IMR-90 (cell line): ENCODE measurements around the gene TECPR2. TPM values are rescaled to one million over a fixed set of nuclear protein-coding genes. Genes with fewer than 3 reads are reported as not detected.

ENCODE experiments used
- ATAC-seq: fragments of 200-7000 bp; cut with Tn5 transposase; 2 replicates; pipeline ENCODE4 v1.9.1; 2020; ENCODE audit warnings: low read depth, mild to moderate bottlenecking, moderate library complexity
- BruUV-seq: library from RNA; stranded (reverse); fragments of 400-500 nt; replicated peaks from 2 replicates; lab custom pipeline; 2021; lab: Mats Ljungman, UMichigan
- CTCF ChIA-PET: fragments of 300-600 bp; formaldehyde crosslinking; extraction: SDS; loops from one replicate; lab custom pipeline; 2021; ENCODE audit warnings: antibody characterized with exemption; lab: Yijun Ruan, JAX
- POLR2A ChIA-PET: fragments of 300-600 bp; sonication (Branson Sonifier 250); formaldehyde crosslinking; loops from one replicate; lab custom pipeline; 2022; ENCODE audit warnings: antibody characterized with exemption; ENCODE audit not compliant: unreplicated experiment; lab: Charles Lee
- DNase-seq: peaks from one replicate; pipeline ENCODE4 v3.0.0; 2013
- H2AFZ ChIP-seq: replicated peaks from 2 replicates; pipeline ENCODE3; 2013; ENCODE audit warnings: low read length, mild to moderate bottlenecking; ENCODE audit not compliant: poor library complexity
- H2AK5ac ChIP-seq: 2 replicates; pipeline ENCODE4 v1.6.1; 2013; ENCODE audit warnings: low read depth, low read length, inconsistent platforms
- H2AK9ac ChIP-seq: replicated peaks from 2 replicates; pipeline ENCODE3; 2013; ENCODE audit warnings: mild to moderate bottlenecking, low read depth, low read length, moderate library complexity; ENCODE audit not compliant: poor library complexity
- H2BK120ac ChIP-seq: 2 replicates; pipeline ENCODE4 v1.6.1; 2013; ENCODE audit warnings: low read depth, low read length, inconsistent platforms
- H2BK15ac ChIP-seq: 3 replicates; pipeline ENCODE4 v1.6.1; 2013; ENCODE audit warnings: low read depth, low read length, inconsistent platforms
- H2BK20ac ChIP-seq: 2 replicates; pipeline ENCODE4 v1.6.1; 2013; ENCODE audit warnings: low read depth, mild to moderate bottlenecking, inconsistent platforms, low read length, moderate library complexity
- H2BK5ac ChIP-seq: 2 replicates; pipeline ENCODE4 v1.6.1; 2013; ENCODE audit warnings: mild to moderate bottlenecking, low read depth, low read length, inconsistent platforms; ENCODE audit not compliant: poor library complexity, severe bottlenecking
- H3K14ac ChIP-seq: replicated peaks from 2 replicates; pipeline ENCODE4 v1.6.1; 2013; ENCODE audit warnings: low read depth, low read length, inconsistent platforms
- H3K18ac ChIP-seq: 2 replicates; pipeline ENCODE4 v1.6.1; 2013; ENCODE audit warnings: low read depth, low read length, control low read depth
- H3K23ac ChIP-seq: 2 replicates; pipeline ENCODE4 v1.6.1; 2013; ENCODE audit warnings: low read depth, low read length, inconsistent platforms
- H3K27ac ChIP-seq: 2 replicates; pipeline ENCODE4 v1.5.1; 2013; ENCODE audit warnings: mild to moderate bottlenecking, control low read depth, low read length; ENCODE audit not compliant: insufficient read depth
- H3K27me3 ChIP-seq: 2 replicates; pipeline ENCODE4 v1.6.1; 2013; ENCODE audit warnings: low read length; ENCODE audit not compliant: control insufficient read depth, insufficient read depth
- H3K36me3 ChIP-seq: 2 replicates; pipeline ENCODE4 v1.6.1; 2013; ENCODE audit warnings: low read length, mixed read lengths; ENCODE audit not compliant: control insufficient read depth, insufficient read depth
- H3K4ac ChIP-seq: 2 replicates; pipeline ENCODE4 v1.6.1; 2013; ENCODE audit warnings: low read depth, low read length, inconsistent platforms
- H3K4me1 ChIP-seq: 2 replicates; pipeline ENCODE4 v1.6.1; 2013; ENCODE audit warnings: low read length, mixed read lengths; ENCODE audit not compliant: control insufficient read depth, insufficient read depth
- H3K4me2 ChIP-seq: 2 replicates; pipeline ENCODE4 v1.6.1; 2013; ENCODE audit warnings: low read depth, mild to moderate bottlenecking, control low read depth, low read length, moderate library complexity
- H3K4me3 ChIP-seq: 2 replicates; pipeline ENCODE4 v1.5.1; 2013; ENCODE audit warnings: low read depth, mild to moderate bottlenecking, control low read depth, low read length, moderate library complexity; ENCODE audit not compliant: insufficient read depth
- H3K56ac ChIP-seq: 2 replicates; pipeline ENCODE4 v1.6.1; 2013; ENCODE audit warnings: low read length, inconsistent platforms; ENCODE audit not compliant: insufficient read depth; ENCODE audit errors: extremely low read depth
- H3K79me1 ChIP-seq, 2 experiments: 2 replicates each; pipeline ENCODE4 v1.6.1; 2013; ENCODE audit warnings: low read length in 2 of 2, inconsistent platforms in 1 of 2, low read depth in 1 of 2
- H3K9ac ChIP-seq: 2 replicates; pipeline ENCODE4 v1.6.1; 2013; ENCODE audit warnings: low read depth, low read length, control low read depth
- H3K9me1 ChIP-seq: 2 replicates; pipeline ENCODE4 v1.6.1; 2013; ENCODE audit warnings: low read length, inconsistent platforms; ENCODE audit not compliant: insufficient read depth
- H3K9me3 ChIP-seq: 2 replicates; pipeline ENCODE4 v1.6.1; 2013; ENCODE audit warnings: low read length; ENCODE audit not compliant: control insufficient read depth, insufficient read depth
- H4K20me1 ChIP-seq: 2 replicates; pipeline ENCODE4 v1.6.1; 2013; ENCODE audit warnings: low read length, inconsistent platforms; ENCODE audit not compliant: insufficient read depth
- H4K5ac ChIP-seq: 2 replicates; pipeline ENCODE4 v1.6.1; 2013; ENCODE audit warnings: mild to moderate bottlenecking, low read depth, low read length, control low read depth
- H4K8ac ChIP-seq, 2 experiments: 2 replicates each; pipeline ENCODE4 v1.6.1; 2013; ENCODE audit warnings: low read depth in 2 of 2, low read length in 2 of 2, control low read depth in 1 of 2, inconsistent platforms in 1 of 2
- H4K91ac ChIP-seq: 2 replicates; pipeline ENCODE4 v1.6.1; 2013; ENCODE audit warnings: low read depth, low read length, inconsistent platforms; ENCODE audit not compliant: insufficient read depth
- CHD1 ChIP-seq: IDR thresholded peaks from 2 replicates; pipeline ENCODE4 v1.6.1; 2012; ENCODE audit warnings: low read depth, low read length, improper control_type of control experiment
- WGBS, 2 experiments: methylation state at CpG; one replicate each; pipeline versions ENCODE4 v1.1.5 to v1.1.7; 2013; ENCODE audit warnings: missing lambda C conversion rate in 2 of 2; ENCODE audit not compliant: insufficient read length in 1 of 2; ENCODE audit errors: extremely low coverage in 2 of 2; 5-methylcytosine and 5-hydroxymethylcytosine counted together
- dilution Hi-C: fragments of 300-500 bp; cut with HindIII; formaldehyde crosslinking; loops from one replicate; pipeline ENCODE4 v1.14.3; 2018; ENCODE audit warnings: low sequenced_read_pairs; ENCODE audit not compliant: unreplicated experiment
- in situ Hi-C: fragments of 300-500 bp; cut with MboI; formaldehyde crosslinking; loops from 3 replicates; pipeline ENCODE4 v1.14.3; 2019; ENCODE audit warnings: low sequenced_read_pairs, inconsistent platforms, mixed read lengths
- intact Hi-C: fragments of 100-400 bp; cut with micrococcal nuclease; formaldehyde crosslinking; loops from 2 replicates; pipeline ENCODE4 v1.10.0; 2022
- polyA plus RNA-seq, 3 experiments: library from polyadenylated mRNA; depleted of rRNA; stranded (reverse); fragments of >200 nt; gene quantifications; 2 replicates each; pipeline ENCODE4 v1.2.3, GENCODE V29; 2012; ENCODE audit warnings: low replicate concordance in 1 of 3
- total RNA-seq: library from RNA; depleted of rRNA; stranded (reverse); fragments of >200 nt; gene quantifications from 2 replicates; pipeline ENCODE4 v1.2.3, GENCODE V29; 2012

The TECPR2 gene
- total and polyA plus RNA-seq, 2 of the 4 experiments (the other 2 are of a cell fraction), result 9.5 to 11.7 TPM

- Histone ChIP-seq H4K91ac (no peak overlapping the region), H3K14ac (no peak overlapping the region), H3K23ac (no peak overlapping the region), H3K4me2 (no peak overlapping the region), H3K9ac (no peak overlapping the region), H3K9me3 (no peaks in the 10 kb centered on the region), H4K5ac (no peak overlapping the region), H2BK15ac (no peak overlapping the region), H3K79me1 (peaks cover 4 to 6% of the 10 kb centered on the region in 2 experiments; a peak in 3 of 4 replicates), H3K27me3 (no peaks in the 10 kb centered on the region), H3K27ac (no peak overlapping the region), H3K4ac (no peak overlapping the region), H4K8ac (no peak overlapping the region), H3K9me1 (no peaks in the 10 kb centered on the region), H2BK20ac (no peak overlapping the region), H3K18ac (no peak overlapping the region), H2AFZ (no peak overlapping the region), H3K36me3 (peaks cover 17% of the 10 kb centered on the region; the same call in 1 of the 2 replicates), H2AK9ac (no peak overlapping the region), H4K20me1 (no peaks in the 10 kb centered on the region), H3K56ac (no peak overlapping the region), H3K4me3 (no peak overlapping the region), H2BK120ac (no peak overlapping the region), H2AK5ac (no peak overlapping the region), H2BK5ac (no peak overlapping the region), H3K4me1 (no peaks in the 10 kb centered on the region)
- intact Hi-C loops, result no loop called here
- DNase-seq (no peak), ATAC-seq (no peak)
- in situ Hi-C loops, result no loop called here
- dilution Hi-C loops, result no loop called here
- no peak for TF ChIP-seq CHD1
- WGBS, 2 experiments, result no CpG with 5 or more reads among the region's 8 CpGs
- POLR2A ChIA-PET, result no interaction called here
- no TSS peak for BruUV-seq
- CTCF ChIA-PET, result no interaction called here
Measured at GRCh38 chr14:102330806-102331205, 31.9 kb upstream of the TECPR2 start.
